ENCODE results near the gene WFDC10B.

- TF ChIP-seq, protein P1, sequence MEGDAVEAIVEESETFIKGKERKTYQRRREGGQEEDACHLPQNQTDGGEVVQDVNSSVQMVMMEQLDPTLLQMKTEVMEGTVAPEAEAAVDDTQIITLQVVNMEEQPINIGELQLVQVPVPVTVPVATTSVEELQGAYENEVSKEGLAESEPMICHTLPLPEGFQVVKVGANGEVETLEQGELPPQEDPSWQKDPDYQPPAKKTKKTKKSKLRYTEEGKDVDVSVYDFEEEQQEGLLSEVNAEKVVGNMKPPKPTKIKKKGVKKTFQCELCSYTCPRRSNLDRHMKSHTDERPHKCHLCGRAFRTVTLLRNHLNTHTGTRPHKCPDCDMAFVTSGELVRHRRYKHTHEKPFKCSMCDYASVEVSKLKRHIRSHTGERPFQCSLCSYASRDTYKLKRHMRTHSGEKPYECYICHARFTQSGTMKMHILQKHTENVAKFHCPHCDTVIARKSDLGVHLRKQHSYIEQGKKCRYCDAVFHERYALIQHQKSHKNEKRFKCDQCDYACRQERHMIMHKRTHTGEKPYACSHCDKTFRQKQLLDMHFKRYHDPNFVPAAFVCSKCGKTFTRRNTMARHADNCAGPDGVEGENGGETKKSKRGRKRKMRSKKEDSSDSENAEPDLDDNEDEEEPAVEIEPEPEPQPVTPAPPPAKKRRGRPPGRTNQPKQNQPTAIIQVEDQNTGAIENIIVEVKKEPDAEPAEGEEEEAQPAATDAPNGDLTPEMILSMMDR (IDR thresholded peaks at IDR 0.05) = no peak
- TF ChIP-seq POLR2A (IDR thresholded peaks at IDR 0.05) (no peak), POLR2AphosphoS5 (IDR thresholded peaks at IDR 0.05) (no peak)
Measured at GRCh38 chr20:45722047-45722446, 17.2 kb upstream of the WFDC10B start, which contains the start of gene SPINT4.
